Common myeloid progenitor, CD34-positive (primary cell): ENCODE measurements around the gene TOMM22.

Source experiments
- CTCF ChIA-PET: fragments of 350-600 bp; sonication (Branson Sonifier 250); formaldehyde crosslinking; loops from one replicate; lab custom pipeline; 2021; ENCODE audit warnings: antibody characterized with exemption; lab: Charles Lee
- POLR2A ChIA-PET: fragments of 350-600 bp; sonication (Branson Sonifier 250); formaldehyde crosslinking; loops from one replicate; lab custom pipeline; 2021; ENCODE audit warnings: antibody characterized with exemption; lab: Charles Lee
- DNase-seq, 3 donors: peaks; one replicate each; pipeline versions ENCODE4 v3.0.0 to v3.0.0-alpha.2; 2013
- H3K27ac ChIP-seq, 2 experiments: 1 replicate in 1 of 2; 2 replicates in 1 of 2; pipeline ENCODE4 v1.7.0; 2013; ENCODE audit warnings: inconsistent platforms in 2 of 2, low read length in 2 of 2, mild to moderate bottlenecking in 2 of 2, low read depth in 1 of 2, moderate library complexity in 1 of 2; ENCODE audit not compliant: severe bottlenecking in 2 of 2, insufficient read depth in 1 of 2, poor library complexity in 1 of 2
- H3K27me3 ChIP-seq, 5 experiments: replicated peaks in 2 of 5; 1 replicate in 3 of 5; 2 replicates in 2 of 5; pipeline versions ENCODE4 v1.6.1 to v1.7.0; 2013; ENCODE audit warnings: low read length in 4 of 5, mild to moderate bottlenecking in 2 of 5, moderate library complexity in 2 of 5, inconsistent platforms in 1 of 5; ENCODE audit not compliant: insufficient read depth in 5 of 5, control insufficient read depth in 4 of 5
- H3K36me3 ChIP-seq, 4 experiments: 1 replicate in 2 of 4; 2 replicates in 2 of 4; pipeline versions ENCODE4 v1.6.1 to v1.7.0; 2013; ENCODE audit warnings: low read length in 3 of 4, control low read depth in 1 of 4, mild to moderate bottlenecking in 1 of 4; ENCODE audit not compliant: control insufficient read depth in 4 of 4, insufficient read depth in 4 of 4
- H3K4me1 ChIP-seq, 4 experiments: 1 replicate in 3 of 4; 2 replicates in 1 of 4; pipeline versions ENCODE4 v1.6.1 to v1.7.1; 2013; ENCODE audit warnings: low read length in 3 of 4, mild to moderate bottlenecking in 3 of 4, control low read depth in 1 of 4, inconsistent platforms in 1 of 4, moderate library complexity in 1 of 4; ENCODE audit not compliant: control insufficient read depth in 4 of 4, insufficient read depth in 4 of 4; ENCODE audit errors: control extremely low read depth in 1 of 4
- H3K4me3 ChIP-seq, 7 experiments: 1 replicate in 4 of 7; 2 replicates in 3 of 7; pipeline versions ENCODE4 v1.5.1 to v1.7.0; 2013; ENCODE audit warnings: mild to moderate bottlenecking in 7 of 7, low read length in 6 of 7, moderate library complexity in 6 of 7, inconsistent platforms in 2 of 7, low read depth in 2 of 7, control low read depth in 1 of 7; ENCODE audit not compliant: insufficient read depth in 4 of 7, control insufficient read depth in 1 of 7; ENCODE audit errors: extremely low read depth in 1 of 7
- H3K9me3 ChIP-seq, 5 experiments: 1 replicate in 4 of 5; 2 replicates in 1 of 5; pipeline versions ENCODE4 v1.6.1 to v1.7.1; 2013; ENCODE audit warnings: low read length in 4 of 5, mild to moderate bottlenecking in 2 of 5, inconsistent platforms in 1 of 5, low read depth in 1 of 5, moderate library complexity in 1 of 5; ENCODE audit not compliant: control insufficient read depth in 4 of 5, insufficient read depth in 2 of 5; ENCODE audit errors: control extremely low read depth in 1 of 5
- WGBS: methylation state at CpG from one replicate; pipeline ENCODE4 v1.1.5; 2013; ENCODE audit not compliant: insufficient coverage; 5-methylcytosine and 5-hydroxymethylcytosine counted together

The TOMM22 gene

DNA sequence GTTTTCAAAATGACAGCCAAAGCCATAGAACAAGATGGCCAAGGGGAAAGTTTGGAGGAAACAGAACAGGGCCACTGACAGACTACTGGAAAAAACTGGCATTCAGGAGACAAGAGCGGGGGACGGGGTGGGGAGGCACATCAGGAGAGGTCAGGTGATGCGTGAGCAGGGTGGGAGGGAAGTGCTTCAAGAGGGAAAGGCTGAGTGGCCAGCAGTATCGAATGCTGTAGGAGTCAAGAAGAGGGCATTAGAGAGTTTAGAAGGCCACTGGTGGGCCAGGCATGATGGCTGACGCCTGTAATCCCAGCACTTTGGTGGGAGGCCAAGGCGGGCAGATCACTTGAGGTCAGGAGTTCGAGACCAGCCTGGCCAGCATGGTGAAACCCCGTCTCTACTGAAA lies 32.2 kb downstream of the TOMM22 start:
- H3K27me3 ChIP-seq, result no peaks in the 10 kb centered on the region
- 97% methylated on average over 7 of the region's 8 CpGs for WGBS
- H3K36me3 ChIP-seq, result peaks cover 4 to 62% (median 38%) of the 10 kb centered on the region in 4 experiments
- H3K27ac ChIP-seq, result no peak overlapping the region
- ChIA-PET CTCF (interaction anchor here (1.3 to 4.4 kb wide), 4 partner anchors 8 to 19 kb away, joined by 4 to 29 read pairs (median 8); partner anchors contain the start of gene GTPBP1), POLR2A (no interaction called here)
- no peak for DNase-seq
- no peaks in the 10 kb centered on the region for H3K9me3 ChIP-seq
- peaks cover 6 to 38% (median 23%) of the 10 kb centered on the region in 4 experiments for H3K4me1 ChIP-seq
- no peak overlapping the region for H3K4me3 ChIP-seq

DNA sequence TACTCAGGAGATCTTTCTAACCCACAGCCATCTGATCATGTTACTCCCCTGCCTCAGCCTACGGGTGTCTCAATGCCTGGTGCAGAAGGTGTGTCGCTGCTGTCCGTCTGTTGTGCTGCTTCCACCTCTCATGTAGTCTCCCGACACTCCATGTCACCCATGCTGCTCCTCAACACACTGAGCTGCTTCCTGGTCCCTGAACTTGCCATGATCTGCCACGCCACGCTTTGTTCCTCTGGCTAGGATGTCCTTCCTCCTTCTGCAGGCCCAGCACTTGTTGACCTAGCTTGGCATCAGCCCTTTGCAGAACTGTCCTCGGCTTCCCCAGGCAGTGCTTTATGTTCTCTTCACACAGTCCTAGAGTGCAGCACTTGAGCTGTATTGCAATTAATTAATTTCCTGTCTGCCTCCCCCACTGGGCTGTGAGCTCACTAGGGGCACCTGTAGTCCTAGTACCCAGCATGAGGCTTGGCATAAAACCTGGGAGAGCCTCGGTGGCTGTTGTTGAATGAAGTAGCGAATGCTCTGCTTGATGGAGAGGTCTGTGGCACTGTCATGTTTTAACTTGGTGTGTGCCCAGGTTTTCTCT lies 33.5 kb downstream of the TOMM22 start:
- Histone ChIP-seq H3K27ac (no peak overlapping the region), H3K9me3 (no peaks in the 10 kb centered on the region), H3K36me3 (peaks cover 4 to 55% (median 36%) of the 10 kb centered on the region in 4 experiments), H3K27me3 (no peaks in the 10 kb centered on the region), H3K4me1 (peaks cover 2 to 28% (median 14%) of the 10 kb centered on the region in 4 experiments), H3K4me3 (no peak overlapping the region)
- ChIA-PET CTCF (interaction anchor here (0.9 to 4.4 kb wide), 8 partner anchors 9 to 51 kb away, joined by 3 to 29 read pairs (median 4); partner anchors contain the start of gene GTPBP1), POLR2A (no interaction called here)
- 88% methylated on average over 8 of the region's 9 CpGs for WGBS
- DNase-seq, result no peak

DNA sequence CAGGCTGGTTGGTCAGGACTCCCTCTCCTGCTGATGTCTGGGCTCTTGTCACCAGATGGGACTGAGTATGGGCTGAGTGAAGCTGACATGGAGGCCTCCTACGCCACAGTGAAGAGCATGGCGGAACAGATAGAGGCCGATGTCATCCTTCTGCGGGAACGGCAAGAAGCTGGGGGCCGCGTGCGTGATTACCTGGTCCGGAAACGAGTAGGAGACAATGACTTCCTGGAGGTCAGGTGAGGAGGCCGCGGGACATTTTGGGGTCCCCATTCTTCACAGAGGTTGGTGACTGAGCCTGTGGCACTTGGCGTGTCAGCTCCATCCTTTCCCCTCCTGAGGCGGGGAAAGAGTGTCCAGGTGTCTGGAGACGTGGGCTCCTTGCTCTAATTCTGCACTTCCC lies 34.1 kb downstream of the TOMM22 start:
- Histone ChIP-seq H3K4me3 (no peak overlapping the region), H3K36me3 (peaks cover 3 to 55% (median 36%) of the 10 kb centered on the region in 4 experiments), H3K4me1 (peaks cover 2 to 28% (median 14%) of the 10 kb centered on the region in 4 experiments), H3K27ac (no peak overlapping the region), H3K9me3 (no peaks in the 10 kb centered on the region), H3K27me3 (no peaks in the 10 kb centered on the region)
- no peak for DNase-seq
- ChIA-PET POLR2A (no interaction called here), CTCF (interaction anchor here (0.9 to 4.4 kb wide), 4 partner anchors 9 to 25 kb away, joined by 3 to 29 read pairs (median 8); no protein-coding TSS in a partner anchor)
- WGBS, result 95% methylated on average over 15 of the region's 15 CpGs

DNA sequence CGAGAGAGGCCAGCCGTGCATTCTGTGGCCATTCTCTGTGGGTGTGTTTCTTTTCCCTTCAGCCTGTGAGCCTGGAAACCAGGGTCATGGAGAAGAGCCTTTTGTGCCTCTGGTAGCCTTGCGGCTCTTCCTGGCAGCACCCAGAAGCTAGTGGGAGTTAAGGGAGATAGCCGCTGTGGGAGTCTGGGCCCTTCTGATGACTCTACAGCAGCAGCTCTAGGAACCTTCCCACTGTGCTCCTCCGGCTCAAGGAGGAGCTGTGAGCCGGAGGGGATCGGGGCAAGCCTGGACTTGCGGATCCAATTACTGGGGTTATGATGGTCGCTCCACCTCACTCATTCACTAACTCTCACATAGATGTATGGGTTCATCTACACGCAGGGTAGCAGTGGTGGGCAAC lies 34.5 kb downstream of the TOMM22 start:
- Histone ChIP-seq H3K27me3 (no peaks in the 10 kb centered on the region), H3K4me3 (no peak overlapping the region), H3K4me1 (peaks cover 2 to 28% (median 14%) of the 10 kb centered on the region in 4 experiments), H3K9me3 (no peaks in the 10 kb centered on the region), H3K27ac (no peak overlapping the region), H3K36me3 (peaks cover 3 to 54% (median 36%) of the 10 kb centered on the region in 4 experiments)
- ChIA-PET POLR2A (no interaction called here), CTCF (interaction anchor here (1.2 to 4.4 kb wide), 2 partner anchors 9 to 19 kb away, joined by 4 to 29 read pairs; no protein-coding TSS in a partner anchor)
- WGBS, result 100% methylated on average over 5 of the region's 10 CpGs
- no peak for DNase-seq

DNA sequence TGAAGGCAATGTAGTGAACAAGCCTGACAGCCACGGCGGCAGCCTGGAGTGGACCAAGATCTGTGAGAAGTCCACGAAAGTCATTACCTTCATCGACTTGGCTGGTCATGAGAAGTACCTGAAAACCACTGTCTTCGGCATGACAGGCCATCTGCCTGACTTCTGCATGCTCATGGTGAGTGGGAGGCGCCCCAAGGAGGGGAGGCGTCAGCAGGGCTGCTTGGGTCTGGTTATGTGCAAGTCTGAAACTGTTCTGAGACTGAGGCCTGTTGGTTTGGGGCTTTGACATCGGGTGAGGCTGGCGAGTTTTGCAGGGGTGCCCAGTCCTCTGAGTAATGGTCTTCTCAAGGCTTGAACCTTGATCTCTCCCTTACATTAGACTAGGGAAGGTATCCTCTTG lies 35.1 kb downstream of the TOMM22 start:
- peaks cover 2 to 28% (median 14%) of the 10 kb centered on the region in 4 experiments for H3K4me1 ChIP-seq
- peaks cover 3 to 59% (median 42%) of the 10 kb centered on the region in 4 experiments for H3K36me3 ChIP-seq
- no peak for DNase-seq
- H3K27ac ChIP-seq, result no peak overlapping the region
- no peaks in the 10 kb centered on the region for H3K27me3 ChIP-seq
- H3K9me3 ChIP-seq, result no peaks in the 10 kb centered on the region
- ChIA-PET POLR2A (interaction anchor here (0.6 kb wide), 1 partner anchor 213 kb away, joined by 5 read pairs; no protein-coding TSS in a partner anchor), CTCF (no interaction called here)
- WGBS, result 95% methylated on average over 9 of the region's 9 CpGs
- H3K4me3 ChIP-seq, result no peak overlapping the region

DNA sequence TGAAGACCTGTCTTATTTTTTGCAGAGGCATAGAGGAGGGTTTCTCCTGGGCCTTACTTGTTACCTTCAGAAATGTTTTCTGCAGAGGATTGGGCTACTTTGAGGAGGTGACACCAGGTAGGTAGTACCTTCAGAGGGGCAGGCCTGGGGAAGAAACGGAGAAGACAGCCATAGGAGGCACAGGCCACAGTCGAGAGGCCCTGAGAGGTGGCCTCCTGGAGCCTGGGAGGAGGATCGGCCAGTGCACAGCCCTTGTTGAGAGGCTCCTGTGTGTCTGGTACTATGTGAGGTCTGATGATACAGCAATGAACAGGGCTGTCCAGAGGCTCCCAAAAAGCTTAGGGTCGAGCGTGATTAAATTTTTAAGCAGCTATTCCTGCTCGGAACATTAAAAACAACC lies 35.5 kb downstream of the TOMM22 start:
- ChIA-PET CTCF (interaction anchor here (0.7 to 1.9 kb wide), 3 partner anchors 9 to 13 kb away, joined by 3 to 9 read pairs (median 7); no protein-coding TSS in a partner anchor), POLR2A (interaction anchor here (0.6 kb wide), 1 partner anchor 213 kb away, joined by 5 read pairs; no protein-coding TSS in a partner anchor)
- H3K36me3 ChIP-seq, result peaks cover 3 to 57% (median 42%) of the 10 kb centered on the region in 4 experiments
- WGBS, result 89% methylated on average over 3 of the region's 6 CpGs
- no peak overlapping the region for H3K4me3 ChIP-seq
- H3K27me3 ChIP-seq, result no peaks in the 10 kb centered on the region
- no peaks in the 10 kb centered on the region for H3K9me3 ChIP-seq
- peaks cover 2 to 28% (median 14%) of the 10 kb centered on the region in 4 experiments for H3K4me1 ChIP-seq
- no peak for DNase-seq
- no peak overlapping the region for H3K27ac ChIP-seq

DNA sequence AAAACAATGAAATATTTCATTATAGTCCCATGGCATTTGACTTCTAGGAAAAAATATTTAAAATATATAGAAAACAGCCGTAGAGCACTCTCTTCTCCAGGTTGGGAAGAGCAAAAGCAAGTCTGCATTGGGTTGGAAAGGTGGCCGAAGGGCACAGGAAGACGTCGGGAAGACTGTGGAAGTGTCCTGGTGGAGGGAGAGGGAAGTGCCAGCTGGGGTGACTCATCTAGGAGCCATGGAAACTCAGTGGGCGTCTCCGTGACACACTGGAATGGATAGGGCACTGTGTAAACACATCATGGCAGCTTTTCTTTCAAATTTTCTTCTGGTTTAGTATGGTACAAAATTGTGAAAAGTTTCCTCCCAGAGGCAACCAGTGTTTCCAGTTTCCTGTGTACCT lies 36.7 kb downstream of the TOMM22 start:
- POLR2A ChIA-PET, result no interaction called here
- Histone ChIP-seq H3K27me3 (no peaks in the 10 kb centered on the region), H3K4me3 (no peak overlapping the region), H3K27ac (peak overlapping the region in 1 of 2 experiments; percentile 28), H3K36me3 (peaks cover 5 to 61% (median 46%) of the 10 kb centered on the region in 4 experiments), H3K4me1 (peaks cover 0 to 19% (median 8%) of the 10 kb centered on the region in 4 experiments), H3K9me3 (no peaks in the 10 kb centered on the region)
- WGBS, result 91% methylated on average over 6 of the region's 6 CpGs
- no peak for DNase-seq
- CTCF ChIA-PET, result interaction anchor here (1.4 to 1.9 kb wide), 4 partner anchors 8 to 19 kb away, joined by 4 to 9 read pairs (median 7); no protein-coding TSS in a partner anchor
